H1 (cell line): ENCODE results near the gene DIPK1A. TPM values are rescaled to one million over a fixed set of nuclear protein-coding genes. Genes with fewer than 3 reads are reported as not detected.

Experiments
- CTCF ChIA-PET: fragments of 300-600 bp; sonication (Branson Sonifier 250); formaldehyde crosslinking; loops from one replicate; lab custom pipeline; 2021; ENCODE audit not compliant: partially characterized antibody; lab: Charles Lee
- POLR2A ChIA-PET: fragments of 300-600 bp; sonication (Branson Sonifier 250); formaldehyde crosslinking; loops from one replicate; lab custom pipeline; 2021; ENCODE audit warnings: inconsistent platforms; ENCODE audit not compliant: partially characterized antibody; lab: Charles Lee
- DNase-seq, 2 experiments: peaks; one replicate each; pipeline versions ENCODE4 v3.0.0 to v3.0.0-alpha.2; 2010 to 2022; ENCODE audit warnings: low spot score in 2 of 2, low read depth in 1 of 2, mixed read lengths in 1 of 2
- FAIRE-seq: peaks from 2 replicates; lab custom pipeline; 2011; peaks lifted over from hg19 to GRCh38; lab: Jason Lieb, UNC
- H2AFZ ChIP-seq: 2 replicates; pipeline ENCODE4 v1.8.1; 2012; ENCODE audit warnings: low read length, inconsistent platforms
- H2AK5ac ChIP-seq: 2 replicates; pipeline ENCODE4 v1.6.1; 2013; ENCODE audit warnings: low read depth, low read length
- H2BK120ac ChIP-seq: replicated peaks from 2 replicates; pipeline ENCODE3; 2013; ENCODE audit warnings: low read depth, low read length, inconsistent platforms
- H2BK12ac ChIP-seq: 2 replicates; pipeline ENCODE4 v1.6.1; 2013; ENCODE audit warnings: low read depth, low read length
- H2BK15ac ChIP-seq: 2 replicates; pipeline ENCODE4 v1.6.1; 2013; ENCODE audit warnings: low read length
- H2BK20ac ChIP-seq: 2 replicates; pipeline ENCODE4 v1.6.1; 2013; ENCODE audit warnings: low read length
- H2BK5ac ChIP-seq: 2 replicates; pipeline ENCODE4 v1.6.1; 2013; ENCODE audit warnings: low read depth, low read length
- H3K14ac ChIP-seq: 2 replicates; pipeline ENCODE4 v1.6.1; 2013; ENCODE audit warnings: inconsistent platforms; ENCODE audit not compliant: insufficient read length
- H3K18ac ChIP-seq: 2 replicates; pipeline ENCODE4 v1.6.1; 2013; ENCODE audit warnings: low read length; ENCODE audit errors: extremely low read depth
- H3K23ac ChIP-seq: 2 replicates; pipeline ENCODE4 v1.6.1; 2013; ENCODE audit warnings: inconsistent platforms; ENCODE audit not compliant: insufficient read length
- H3K23me2 ChIP-seq: 2 replicates; pipeline ENCODE4 v1.6.1; 2013; ENCODE audit warnings: low read depth, low read length
- H3K27ac ChIP-seq: 2 replicates; pipeline ENCODE4 v1.6.1; 2011; ENCODE audit warnings: low read depth, low read length, inconsistent platforms
- H3K27me3 ChIP-seq, 4 experiments: replicated peaks in 1 of 4; 1 replicate in 1 of 4; 2 replicates in 3 of 4; pipeline versions ENCODE4 v1.6.1 to v1.8.1; 2011 to 2013; ENCODE audit warnings: low read length in 3 of 4, mild to moderate bottlenecking in 3 of 4, inconsistent platforms in 2 of 4, mixed read lengths in 2 of 4, moderate library complexity in 1 of 4; ENCODE audit not compliant: control insufficient read depth in 3 of 4, insufficient read depth in 3 of 4; ENCODE audit errors: extremely low read depth in 1 of 4
- H3K36me3 ChIP-seq, 4 experiments: 2 replicates each; pipeline versions ENCODE4 v1.6.1 to v1.8.1; 2011 to 2013; ENCODE audit warnings: mild to moderate bottlenecking in 4 of 4, low read length in 3 of 4, moderate library complexity in 2 of 4, control low read depth in 1 of 4, inconsistent platforms in 1 of 4; ENCODE audit not compliant: insufficient read depth in 4 of 4, control insufficient read depth in 2 of 4
- H3K4ac ChIP-seq: replicated peaks from 2 replicates; pipeline ENCODE3; 2013; ENCODE audit warnings: low read length, low read depth, mixed read lengths, inconsistent platforms; ENCODE audit not compliant: insufficient read length
- H3K4me1 ChIP-seq, 4 experiments: replicated peaks in 1 of 4; 1 replicate in 1 of 4; 2 replicates in 3 of 4; pipeline versions ENCODE4 v1.6.1 to v1.8.1; 2011 to 2013; ENCODE audit warnings: low read length in 3 of 4, inconsistent platforms in 2 of 4, mixed read lengths in 1 of 4; ENCODE audit not compliant: insufficient read depth in 4 of 4, control insufficient read depth in 3 of 4
- H3K4me2 ChIP-seq, 2 experiments: 2 replicates each; pipeline versions ENCODE4 v1.6.1 to v1.8.1; 2011 to 2013; ENCODE audit warnings: low read depth in 2 of 2, low read length in 2 of 2, control low read depth in 1 of 2, inconsistent platforms in 1 of 2, mild to moderate bottlenecking in 1 of 2; ENCODE audit not compliant: insufficient read depth in 1 of 2
- H3K4me3 ChIP-seq, 4 experiments: fragments of 200-600, 300-600 bp in 1 of 4; sonication (generic), shearing (Covaris generic), sonication (Bioruptor Twin) in 1 of 4; 2 replicates each; pipeline versions ENCODE4 v1.5.1 to v1.8.1; 2011 to 2016; ENCODE audit warnings: low read length in 4 of 4, low read depth in 3 of 4, control low read depth in 2 of 4, inconsistent platforms in 2 of 4, mild to moderate bottlenecking in 2 of 4, mixed read lengths in 1 of 4, moderate library complexity in 1 of 4; ENCODE audit not compliant: insufficient read depth in 2 of 4; ENCODE audit errors: extremely low read depth in 1 of 4
- H3K56ac ChIP-seq: replicated peaks from 2 replicates; pipeline ENCODE3; 2013; ENCODE audit warnings: low read depth, mild to moderate bottlenecking, mixed read lengths, low read length, inconsistent platforms; ENCODE audit not compliant: insufficient read length
- H3K79me1 ChIP-seq: 2 replicates; pipeline ENCODE4 v1.6.1; 2013; ENCODE audit warnings: low read depth, low read length, control low read depth
- H3K79me2 ChIP-seq, 2 experiments: 2 replicates each; pipeline versions ENCODE4 v1.6.1 to v1.8.1; 2012 to 2013; ENCODE audit warnings: low read length in 2 of 2, mild to moderate bottlenecking in 2 of 2, inconsistent platforms in 1 of 2; ENCODE audit not compliant: insufficient read depth in 2 of 2, control insufficient read depth in 1 of 2
- H3K9ac ChIP-seq, 4 experiments: replicated peaks in 1 of 4; 1 replicate in 1 of 4; 2 replicates in 3 of 4; pipeline versions ENCODE4 v1.6.1 to v1.8.1; 2011 to 2013; ENCODE audit warnings: low read depth in 3 of 4, low read length in 3 of 4, control low read depth in 2 of 4, mild to moderate bottlenecking in 2 of 4, moderate library complexity in 2 of 4, inconsistent platforms in 1 of 4; ENCODE audit errors: extremely low read depth in 1 of 4
- H3K9me3 ChIP-seq, 2 experiments: 2 replicates each; pipeline versions ENCODE4 v1.6.1 to v1.8.1; 2012 to 2013; ENCODE audit warnings: mild to moderate bottlenecking in 2 of 2, moderate library complexity in 2 of 2, control low read depth in 1 of 2, inconsistent platforms in 1 of 2, low read depth in 1 of 2, low read length in 1 of 2, mixed read lengths in 1 of 2; ENCODE audit not compliant: insufficient read depth in 2 of 2
- H4K20me1 ChIP-seq, 2 experiments: replicated peaks in 1 of 2; 2 replicates each; pipeline versions ENCODE3 to v1.8.1; 2011 to 2013; ENCODE audit warnings: inconsistent platforms in 2 of 2, low read length in 2 of 2, mild to moderate bottlenecking in 1 of 2; ENCODE audit not compliant: insufficient read depth in 2 of 2, control insufficient read depth in 1 of 2
- H4K5ac ChIP-seq: 2 replicates; pipeline ENCODE4 v1.6.1; 2013; ENCODE audit warnings: low read length, low read depth, mixed read lengths, inconsistent platforms; ENCODE audit not compliant: insufficient read length
- H4K8ac ChIP-seq: 2 replicates; pipeline ENCODE4 v1.8.0; 2013; ENCODE audit warnings: mild to moderate bottlenecking, moderate library complexity, low read length, inconsistent platforms; ENCODE audit not compliant: insufficient read depth; ENCODE audit errors: extremely low read depth
- H4K91ac ChIP-seq: replicated peaks from 2 replicates; pipeline ENCODE3; 2013; ENCODE audit warnings: low read length, mixed read lengths, inconsistent platforms; ENCODE audit not compliant: insufficient read length
- BRCA1 ChIP-seq: IDR thresholded peaks from 2 replicates; pipeline ENCODE4 v1.6.1; 2012; ENCODE audit warnings: low read depth, low read length, improper control_type of control experiment
- EP300 ChIP-seq, 2 experiments: IDR thresholded peaks; 1 replicate in 1 of 2; 2 replicates in 1 of 2; pipeline ENCODE4 v1.6.1; 2011 to 2012; ENCODE audit warnings: low read depth in 2 of 2, low read length in 2 of 2, mild to moderate bottlenecking in 2 of 2, borderline replicate concordance in 1 of 2, inconsistent platforms in 1 of 2, moderate library complexity in 1 of 2
- GABPA ChIP-seq: IDR thresholded peaks from 2 replicates; pipeline ENCODE4 v1.6.1; 2011; ENCODE audit warnings: mild to moderate bottlenecking, low read length, moderate library complexity, borderline replicate concordance; ENCODE audit not compliant: insufficient read depth
- RAD21 ChIP-seq, 2 experiments: IDR thresholded peaks in 1 of 2; conservative IDR thresholded peaks in 1 of 2; 2 replicates each; pipeline ENCODE4 v1.6.1; 2011; ENCODE audit warnings: low read depth in 2 of 2, low read length in 2 of 2, improper control_type of control experiment in 1 of 2, inconsistent platforms in 1 of 2, mild to moderate bottlenecking in 1 of 2, moderate library complexity in 1 of 2
- RBBP5 ChIP-seq: IDR thresholded peaks from 2 replicates; pipeline ENCODE4 v1.7.1; 2012; ENCODE audit warnings: low read depth, mild to moderate bottlenecking, inconsistent platforms, low read length, moderate library complexity, borderline replicate concordance
- RNF2 ChIP-seq: fragments of 200-900, 300-1000 bp; sonication (generic); IDR thresholded peaks from 2 replicates; pipeline ENCODE4 v1.7.1; 2016; ENCODE audit warnings: borderline replicate concordance, low read depth, mild to moderate bottlenecking, antibody characterized with exemption, low read length; ENCODE audit not compliant: poor library complexity, severe bottlenecking; ENCODE audit errors: missing control alignments
- SAP30 ChIP-seq: fragments of 300-600 bp; sonication (generic); IDR thresholded peaks from 2 replicates; pipeline ENCODE4 v1.7.1; 2012; ENCODE audit warnings: low read length, moderate library complexity, mild to moderate bottlenecking, inconsistent platforms; ENCODE audit not compliant: insufficient read depth, insufficient replicate concordance
- SIN3A ChIP-seq, 2 experiments: IDR thresholded peaks in 1 of 2; conservative IDR thresholded peaks in 1 of 2; 2 replicates each; pipeline ENCODE4 v1.6.1; 2011 to 2012; ENCODE audit warnings: low read length in 2 of 2, improper control_type of control experiment in 1 of 2, low read depth in 1 of 2, mild to moderate bottlenecking in 1 of 2
- SUZ12 ChIP-seq: fragments of 200-600 bp; sonication (generic); IDR thresholded peaks from 2 replicates; pipeline ENCODE4 v1.6.1; 2012; ENCODE audit warnings: mild to moderate bottlenecking, inconsistent platforms, low read length, moderate library complexity, mixed read lengths
- TAF7 ChIP-seq: optimal IDR thresholded peaks from 2 replicates; pipeline ENCODE3; 2011; ENCODE audit warnings: low read depth, mild to moderate bottlenecking, inconsistent platforms, low read length, moderate library complexity, borderline replicate concordance
- ZNF274 ChIP-seq: IDR thresholded peaks from 2 replicates; pipeline ENCODE4 v1.7.0; 2012; ENCODE audit warnings: low read length, borderline replicate concordance; ENCODE audit errors: extremely low read depth
- WGBS, 2 experiments: shearing (Covaris generic) in 1 of 2; methylation state at CpG; one replicate each; pipeline versions ENCODE4 v1.1.6 to v1.1.7; 2013 to 2015; ENCODE audit warnings: low lambda C conversion rate in 2 of 2, mixed read lengths in 2 of 2, inconsistent platforms in 1 of 2, low coverage in 1 of 2, missing lambda C conversion rate in 1 of 2; ENCODE audit not compliant: insufficient replicate concordance in 2 of 2, insufficient coverage in 1 of 2, insufficient read length in 1 of 2; ENCODE audit errors: extremely low coverage in 1 of 2, missing lambda C conversion rate in 1 of 2; 5-methylcytosine and 5-hydroxymethylcytosine counted together
- polyA plus RNA-seq, 7 experiments: library from polyadenylated mRNA; depleted of rRNA in 3 of 7; stranded (reverse) in 5 of 7; unstranded in 2 of 7; fragments of >200 nt in 5 of 7; fragments of 200-250 nt in 2 of 7; gene quantifications; 1 replicate in 5 of 7; 2 replicates in 1 of 7; 4 replicates in 1 of 7; pipeline versions ENCODE4 v1.2.1 to v1.2.3, GENCODE V29; 2011 to 2013; ENCODE audit warnings: missing spikeins in 2 of 7, mixed read lengths in 2 of 7
- total RNA-seq: library from RNA; stranded (reverse); fragmentation: NEBNext Ultra II Directional; extraction: Animal tissue kit (Norgen Biotek cat#: 25700); gene quantifications from 2 replicates; pipeline ENCODE4 v1.2.1, GENCODE V29; 2021

Gene DIPK1A
- total and polyA plus RNA-seq, 2 of the 8 experiments (the other 6 are each of a cell fraction or from before 2014, with no cell fraction given): 2.5 to 5.0 TPM

DNA sequence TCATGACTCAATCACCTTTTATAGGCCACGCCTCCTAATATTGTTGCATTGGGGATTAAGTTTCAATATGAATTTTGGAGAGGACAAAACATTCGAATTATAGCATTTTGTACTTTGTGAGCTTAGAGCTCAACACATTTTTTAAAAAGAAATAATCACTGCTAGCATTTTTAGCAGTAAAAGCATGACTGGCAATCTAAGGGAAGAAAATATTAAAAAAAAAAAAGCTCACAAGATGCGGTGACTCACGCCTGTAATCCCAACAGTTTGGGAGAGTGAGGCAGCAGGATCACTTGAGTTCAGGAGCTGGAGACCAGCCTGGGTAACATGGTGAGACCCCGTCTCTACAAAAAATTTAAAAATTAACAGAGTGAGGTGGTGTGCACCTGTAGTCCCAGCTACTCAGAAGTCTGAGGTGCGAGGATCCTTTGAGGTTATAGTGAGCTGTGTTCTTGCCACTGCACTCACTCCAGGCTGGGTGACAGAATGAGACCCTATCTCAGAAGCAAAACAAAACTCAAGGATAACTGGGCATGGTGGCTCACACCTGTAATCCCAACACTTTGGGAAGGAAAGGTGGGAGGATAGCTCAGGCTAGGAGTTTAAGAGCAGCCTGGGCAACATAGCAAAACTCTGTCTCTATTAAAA lies 28.8 kb upstream of the DIPK1A start:
- 77% methylated on average over 6 of the region's 6 CpGs; no CpG with 5 or more reads in 1 of the 2 experiments for WGBS, 2 experiments
- CTCF ChIA-PET: interaction anchor here (0.8 to 1.5 kb wide), 6 partner anchors 15 to 132 kb away, joined by 3 to 8 read pairs (median 4); no protein-coding TSS in a partner anchor
- no peaks in the 10 kb centered on the region for H3K79me2 ChIP-seq
- H3K18ac ChIP-seq: no peak overlapping the region
- H3K23ac ChIP-seq: no peak overlapping the region
- no peaks in the 10 kb centered on the region for H3K79me1 ChIP-seq
- FAIRE-seq (no peak), DNase-seq (no peak)
- no peak overlapping the region for H3K4me3 ChIP-seq
- no peak overlapping the region for H4K91ac ChIP-seq
- no peaks in the 10 kb centered on the region for H3K36me3 ChIP-seq
- no peak overlapping the region for H2AK5ac ChIP-seq
- H2BK15ac ChIP-seq: no peak overlapping the region
- no peak overlapping the region for H3K4me2 ChIP-seq
- no peak overlapping the region for H2BK12ac ChIP-seq
- no peak overlapping the region for H3K14ac ChIP-seq
- no peak overlapping the region for H2BK120ac ChIP-seq
- H3K9me3 ChIP-seq: no peaks in the 10 kb centered on the region
- no peak overlapping the region for H3K56ac ChIP-seq
- H4K8ac ChIP-seq: no peak overlapping the region
- no peak overlapping the region for H2AFZ ChIP-seq
- POLR2A ChIA-PET: interaction anchor here (1.4 kb wide), 1 partner anchor 11 kb away, joined by 4 read pairs; no protein-coding TSS in a partner anchor
- no peaks in the 10 kb centered on the region for H3K4me1 ChIP-seq
- H2BK20ac ChIP-seq: no peak overlapping the region
- no peaks in the 10 kb centered on the region for H3K23me2 ChIP-seq
- H4K20me1 ChIP-seq: no peaks in the 10 kb centered on the region
- no peak overlapping the region for H4K5ac ChIP-seq
- no peak overlapping the region for H3K4ac ChIP-seq
- H3K27me3 ChIP-seq: no peaks in the 10 kb centered on the region
- H2BK5ac ChIP-seq: no peak overlapping the region
- H3K9ac ChIP-seq: no peak overlapping the region
- H3K27ac ChIP-seq: no peak overlapping the region
- no peak for TF ChIP-seq RNF2
- no peak for TF ChIP-seq TAF7
- TF ChIP-seq RBBP5: no peak
- no peak for TF ChIP-seq SIN3A (conservative IDR thresholded peaks at IDR 0.05 in 1 of 2, IDR thresholded peaks at IDR 0.05 in 1 of 2; ENCODE audit: low read depth in 1 of 2, low read length in 2 of 2)
- no peak for TF ChIP-seq RAD21 (IDR thresholded peaks at IDR 0.05 in 1 of 2, conservative IDR thresholded peaks at IDR 0.05 in 1 of 2; ENCODE audit: low read depth in 2 of 2, low read length in 2 of 2)
- no peak for TF ChIP-seq SAP30
- no peak for TF ChIP-seq SUZ12
- no peak for TF ChIP-seq EP300 (IDR thresholded peaks at IDR 0.05; ENCODE audit: borderline replicate concordance in 1 of 2, low read depth in 2 of 2, low read length in 2 of 2)
- no peak for TF ChIP-seq GABPA
- TF ChIP-seq ZNF274: no peak
- TF ChIP-seq BRCA1: no peak
